C4-2B (cell line): ENCODE results near the gene VWF.

Experiments used
- ZFX ChIP-seq: fragments of 450-650 bp; IDR thresholded peaks from 2 replicates; pipeline ENCODE4 v1.6.1; 2017
- TF ChIP-seq, protein P1 (sequence below): fragments of 450-650 bp; conservative IDR thresholded peaks from 2 replicates; pipeline ENCODE4 v1.5.1; 2017; ENCODE audit warnings: mild to moderate bottlenecking

DNA sequence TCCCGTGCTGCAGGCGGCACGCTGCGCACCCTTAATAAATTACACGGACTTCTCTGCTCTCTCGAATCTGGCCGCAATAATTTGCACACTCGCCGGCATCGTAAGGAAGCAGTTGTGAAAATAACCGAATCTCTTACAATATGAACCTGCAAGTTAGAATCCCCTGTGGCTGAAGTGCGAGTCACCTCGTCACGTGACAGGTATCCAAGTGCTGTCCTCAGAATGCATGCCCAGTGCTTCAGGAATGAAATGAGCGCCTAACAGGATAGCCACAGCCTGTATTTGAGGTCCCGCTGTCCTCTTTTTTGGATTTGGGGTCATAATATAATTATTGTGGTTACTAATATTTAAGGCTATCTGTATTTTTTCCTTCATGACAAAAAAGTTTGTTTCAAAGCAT lies 82.0 kb downstream of the VWF start:
- TF ChIP-seq, protein P1, sequence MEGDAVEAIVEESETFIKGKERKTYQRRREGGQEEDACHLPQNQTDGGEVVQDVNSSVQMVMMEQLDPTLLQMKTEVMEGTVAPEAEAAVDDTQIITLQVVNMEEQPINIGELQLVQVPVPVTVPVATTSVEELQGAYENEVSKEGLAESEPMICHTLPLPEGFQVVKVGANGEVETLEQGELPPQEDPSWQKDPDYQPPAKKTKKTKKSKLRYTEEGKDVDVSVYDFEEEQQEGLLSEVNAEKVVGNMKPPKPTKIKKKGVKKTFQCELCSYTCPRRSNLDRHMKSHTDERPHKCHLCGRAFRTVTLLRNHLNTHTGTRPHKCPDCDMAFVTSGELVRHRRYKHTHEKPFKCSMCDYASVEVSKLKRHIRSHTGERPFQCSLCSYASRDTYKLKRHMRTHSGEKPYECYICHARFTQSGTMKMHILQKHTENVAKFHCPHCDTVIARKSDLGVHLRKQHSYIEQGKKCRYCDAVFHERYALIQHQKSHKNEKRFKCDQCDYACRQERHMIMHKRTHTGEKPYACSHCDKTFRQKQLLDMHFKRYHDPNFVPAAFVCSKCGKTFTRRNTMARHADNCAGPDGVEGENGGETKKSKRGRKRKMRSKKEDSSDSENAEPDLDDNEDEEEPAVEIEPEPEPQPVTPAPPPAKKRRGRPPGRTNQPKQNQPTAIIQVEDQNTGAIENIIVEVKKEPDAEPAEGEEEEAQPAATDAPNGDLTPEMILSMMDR, result no peak
- TF ChIP-seq ZFX, result no peak
